ENCODE measurements around the gene TEX14.

- TF ChIP-seq, protein P1, sequence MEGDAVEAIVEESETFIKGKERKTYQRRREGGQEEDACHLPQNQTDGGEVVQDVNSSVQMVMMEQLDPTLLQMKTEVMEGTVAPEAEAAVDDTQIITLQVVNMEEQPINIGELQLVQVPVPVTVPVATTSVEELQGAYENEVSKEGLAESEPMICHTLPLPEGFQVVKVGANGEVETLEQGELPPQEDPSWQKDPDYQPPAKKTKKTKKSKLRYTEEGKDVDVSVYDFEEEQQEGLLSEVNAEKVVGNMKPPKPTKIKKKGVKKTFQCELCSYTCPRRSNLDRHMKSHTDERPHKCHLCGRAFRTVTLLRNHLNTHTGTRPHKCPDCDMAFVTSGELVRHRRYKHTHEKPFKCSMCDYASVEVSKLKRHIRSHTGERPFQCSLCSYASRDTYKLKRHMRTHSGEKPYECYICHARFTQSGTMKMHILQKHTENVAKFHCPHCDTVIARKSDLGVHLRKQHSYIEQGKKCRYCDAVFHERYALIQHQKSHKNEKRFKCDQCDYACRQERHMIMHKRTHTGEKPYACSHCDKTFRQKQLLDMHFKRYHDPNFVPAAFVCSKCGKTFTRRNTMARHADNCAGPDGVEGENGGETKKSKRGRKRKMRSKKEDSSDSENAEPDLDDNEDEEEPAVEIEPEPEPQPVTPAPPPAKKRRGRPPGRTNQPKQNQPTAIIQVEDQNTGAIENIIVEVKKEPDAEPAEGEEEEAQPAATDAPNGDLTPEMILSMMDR (IDR thresholded peaks at IDR 0.05): no peak
- no peak for TF ChIP-seq POLR2A (IDR thresholded peaks at IDR 0.05)
Measured at GRCh38 chr17:58641887-58642311, 49.9 kb downstream of the TEX14 start.

Data from lower leg skin (tissue), 3 donors.